HG03558 (cell line): ENCODE measurements around the gene SH2B2.
"Not testable (repeated sequence)": the region's sequence is repeated elsewhere in the genome, so short reads cannot be mapped to it uniquely, and the experiment has no call there.

ENCODE experiments used
- ATAC-seq: cut with Tn5 transposase; IDR thresholded peaks from one replicate; pipeline ENCODE4 v1.9.1; 2021; ENCODE audit warnings: moderate number of reproducible peaks; ENCODE audit not compliant: unreplicated experiment; ENCODE audit errors: extremely low read depth

SH2B2 gene

GRCh38 chr7:102284891-102285539 is 1.7 kb upstream of the SH2B2 start:
- ATAC-seq = no peak

DNA sequence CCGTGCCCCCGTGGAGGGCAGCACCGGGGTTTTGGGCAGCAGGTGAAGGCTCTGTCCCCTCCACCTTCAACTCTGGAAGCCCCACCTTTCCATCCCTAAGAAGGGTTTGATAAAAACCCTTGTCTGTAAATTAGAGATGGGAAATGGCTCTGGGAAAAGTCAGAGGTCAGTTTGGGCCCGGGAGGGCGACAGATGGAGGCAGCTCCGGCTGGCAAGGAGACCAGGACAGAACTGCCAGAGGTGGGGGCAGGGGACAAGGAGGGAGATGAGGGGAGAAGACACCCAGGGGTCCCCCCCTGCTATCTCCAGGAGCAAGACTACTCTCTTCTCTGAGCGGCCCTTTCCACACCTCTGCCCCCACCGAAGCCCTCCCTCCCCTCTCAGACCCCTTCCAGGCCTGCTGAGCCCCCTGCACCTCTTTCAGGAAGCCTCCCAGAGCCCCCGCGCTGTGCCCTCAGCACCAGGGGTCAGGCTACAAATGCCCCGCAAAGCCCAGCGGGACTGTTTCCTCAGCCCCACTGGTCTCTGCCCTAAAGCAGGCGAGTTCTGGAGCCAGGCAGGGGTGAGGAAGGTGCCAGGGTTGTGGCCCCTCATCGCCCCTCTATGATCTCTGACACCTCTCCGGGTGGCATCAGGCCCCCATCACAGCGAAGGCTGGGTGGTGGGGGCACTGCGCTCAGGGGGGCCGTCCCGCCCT is 980 bp upstream of the SH2B2 start:
- ATAC-seq = no peak

GRCh38 chr7:102287111-102287980 is 678 bp downstream of the SH2B2 start:
- no peak for ATAC-seq

DNA sequence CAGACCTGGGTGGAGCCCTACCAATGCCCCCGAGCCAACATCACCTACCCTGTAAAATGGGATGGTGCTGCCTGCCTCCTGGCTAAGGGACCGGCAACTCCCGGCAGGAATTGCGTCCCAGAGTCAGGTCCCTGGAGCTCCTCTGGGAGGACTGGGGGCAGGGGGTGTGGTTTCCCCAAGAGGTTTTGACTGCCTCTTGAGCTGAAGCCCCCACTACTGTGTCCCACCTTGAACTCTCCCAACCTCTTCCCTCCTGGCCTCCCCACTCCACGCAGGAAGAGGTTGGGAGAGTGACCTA is 1.3 kb downstream of the SH2B2 start:
- ATAC-seq = no peak

DNA sequence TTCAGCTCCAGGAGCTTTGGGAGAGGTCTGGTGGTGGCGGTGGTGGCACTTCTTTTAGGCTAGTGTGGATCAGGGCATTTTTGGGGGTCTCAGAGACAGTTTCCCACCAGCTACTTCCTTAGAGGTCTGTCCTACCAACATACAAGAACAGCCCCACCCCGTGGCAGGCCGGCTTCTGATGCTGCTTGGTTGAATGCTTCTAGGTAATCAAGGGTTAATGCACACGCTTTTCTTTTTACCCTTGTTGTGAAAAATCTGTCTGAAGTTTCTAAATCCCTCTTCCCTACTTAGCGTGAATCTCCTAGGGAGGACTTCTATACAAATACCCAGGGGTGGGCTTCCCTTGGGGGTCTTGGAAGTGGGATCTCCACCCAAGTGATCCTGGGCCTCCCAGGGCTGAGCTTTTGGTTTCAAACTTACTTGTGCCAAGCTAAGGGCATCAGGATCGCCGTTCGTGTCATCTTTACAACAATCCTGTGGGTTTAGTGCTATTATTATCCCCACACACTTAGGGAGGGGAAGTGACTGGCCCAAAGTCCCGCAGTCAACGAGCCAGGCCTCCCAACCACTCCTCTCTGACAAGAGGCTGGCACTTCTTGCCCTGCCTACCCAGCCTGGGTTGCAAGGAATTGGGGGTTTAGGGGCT is 1.7 kb downstream of the SH2B2 start:
- no peak for ATAC-seq

DNA sequence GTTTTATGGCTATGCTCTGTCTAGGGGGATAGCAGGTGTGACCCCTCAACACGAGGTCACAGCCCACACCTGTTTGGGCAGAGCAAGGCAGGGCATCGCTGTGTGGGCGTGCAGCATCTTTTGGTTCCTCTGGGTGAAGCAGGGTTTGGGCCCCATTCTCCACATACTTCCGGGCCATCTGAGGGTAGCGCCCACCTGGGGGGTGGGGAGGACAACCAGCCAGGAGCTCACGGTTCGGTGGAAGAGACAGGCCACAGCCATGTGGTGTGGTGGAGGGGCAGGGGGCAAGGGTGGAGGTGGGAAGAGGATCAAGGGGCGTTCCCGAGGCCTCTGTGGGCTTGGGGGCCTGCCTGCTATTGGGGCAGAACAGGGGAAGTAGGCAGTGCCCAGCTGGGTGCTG is 2.4 kb downstream of the SH2B2 start:
- ATAC-seq = no peak

DNA sequence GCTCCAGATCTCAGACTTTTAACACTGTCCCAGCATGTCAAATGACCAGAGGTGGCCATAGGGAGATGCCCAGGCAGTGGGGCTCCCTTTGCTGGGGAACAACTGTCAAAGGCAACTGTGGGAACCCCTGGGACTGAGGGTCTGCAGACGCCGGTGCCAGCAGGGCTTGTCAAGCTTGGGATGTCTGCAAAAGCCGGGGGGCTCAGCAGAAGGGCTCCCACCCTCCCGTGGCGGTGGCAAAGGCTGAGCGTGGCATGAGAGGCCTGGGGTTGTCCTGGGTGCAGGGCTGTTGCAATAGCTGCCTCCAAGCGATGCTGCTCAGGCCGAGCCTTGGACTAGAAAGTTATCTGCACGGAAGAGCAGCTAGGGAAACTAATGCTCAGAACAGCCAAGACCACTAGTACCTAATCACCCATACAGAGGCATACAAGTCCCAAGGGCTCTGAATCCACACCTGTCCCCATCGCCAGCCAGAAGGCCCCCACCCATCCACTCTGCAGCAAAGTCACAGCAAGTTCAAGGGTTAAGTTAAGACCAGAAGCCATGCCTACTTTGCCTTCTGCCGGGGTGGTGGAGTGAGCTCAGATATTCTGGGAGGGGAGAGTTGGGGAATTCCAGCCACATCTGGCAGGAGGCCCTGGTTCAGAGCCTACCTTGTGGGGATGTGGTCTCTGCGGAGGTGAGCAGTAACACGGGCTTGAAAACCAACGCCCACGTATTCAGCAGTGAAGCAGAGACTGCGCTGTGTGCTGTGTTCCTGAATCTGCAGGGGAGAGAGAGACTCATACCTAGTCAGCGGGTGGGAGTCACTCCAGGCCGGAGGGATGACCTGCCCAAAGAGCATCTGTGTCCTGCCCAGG is 4.6 kb downstream of the SH2B2 start:
- ATAC-seq = no peak

DNA sequence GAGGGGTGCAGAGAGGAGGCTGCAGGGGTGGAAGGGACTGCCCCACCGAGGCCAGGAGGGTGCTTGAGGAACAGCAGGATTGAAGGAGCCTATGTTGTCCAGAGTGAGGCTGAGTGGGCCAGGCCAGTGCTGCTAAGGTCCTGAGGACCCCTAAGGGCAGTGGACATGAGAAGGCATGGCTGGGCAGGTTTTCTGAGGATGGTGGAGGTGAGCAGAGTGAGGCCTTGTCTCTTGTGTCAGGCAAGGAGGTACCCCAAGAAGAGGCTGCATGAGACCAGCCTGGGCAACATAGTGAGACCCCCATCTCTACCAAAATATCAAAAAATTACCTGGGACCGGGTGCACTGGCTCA is 5.2 kb downstream of the SH2B2 start:
- ATAC-seq = no peak

- ATAC-seq = no peak
These were observed 6.4 kb downstream of the SH2B2 start for GRCh38 chr7:102292813-102293798.

GRCh38 chr7:102294589-102294988 is 7.9 kb downstream of the SH2B2 start:
- ATAC-seq = no peak

DNA sequence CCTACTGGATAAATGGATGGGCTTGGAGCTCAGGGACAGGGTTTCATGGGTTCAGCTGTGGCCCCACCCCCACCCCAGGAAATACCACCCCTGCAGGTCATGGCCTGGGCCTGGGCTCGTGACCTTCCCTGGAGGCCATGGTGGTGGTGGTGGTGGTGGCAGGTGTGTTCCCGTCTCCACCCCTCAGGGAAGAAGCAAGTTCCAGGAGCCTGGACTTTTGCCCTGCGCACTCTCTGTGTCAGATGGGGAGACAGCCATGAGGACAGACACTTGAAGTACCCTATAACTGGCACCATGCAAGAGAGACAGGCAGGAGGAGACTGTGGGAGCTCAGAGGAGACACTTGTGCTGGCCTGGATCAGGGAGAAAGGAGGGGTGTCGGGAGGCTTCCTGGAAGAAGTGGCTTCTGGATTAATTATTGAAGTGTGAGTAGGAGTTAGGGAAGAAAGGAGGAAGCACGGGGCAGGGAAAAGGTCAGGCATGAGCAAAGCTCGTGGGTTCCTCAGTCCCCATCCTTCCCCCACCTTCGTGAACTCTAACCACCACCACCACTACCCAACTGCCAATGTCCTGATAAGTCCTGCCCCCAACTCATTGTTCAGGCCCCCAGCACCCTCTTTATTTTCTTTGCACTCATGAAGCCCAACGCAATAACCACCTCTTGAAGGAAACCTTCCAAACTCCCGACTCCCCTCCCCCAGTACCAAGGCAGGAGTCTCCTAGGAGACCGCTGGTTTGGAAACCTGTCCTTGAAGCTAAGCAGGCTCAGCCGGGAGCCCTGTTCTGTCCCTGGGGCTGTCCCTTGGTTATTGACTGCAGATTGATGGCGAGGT is 8.9 kb downstream of the SH2B2 start:
- no peak for ATAC-seq

DNA sequence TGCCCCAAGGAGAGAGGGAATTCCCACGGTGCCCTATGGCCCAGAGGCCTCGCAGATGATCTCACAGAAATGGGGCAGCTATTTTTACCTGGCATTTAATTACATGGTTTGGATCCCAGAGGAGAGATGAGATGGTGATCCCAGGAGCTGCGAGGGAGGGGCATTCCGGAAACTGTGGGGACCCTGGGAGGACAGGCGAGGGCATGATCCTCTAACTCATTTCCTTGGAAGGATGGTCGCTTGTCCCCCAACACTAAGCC is 9.4 kb downstream of the SH2B2 start:
- no peak for ATAC-seq

DNA sequence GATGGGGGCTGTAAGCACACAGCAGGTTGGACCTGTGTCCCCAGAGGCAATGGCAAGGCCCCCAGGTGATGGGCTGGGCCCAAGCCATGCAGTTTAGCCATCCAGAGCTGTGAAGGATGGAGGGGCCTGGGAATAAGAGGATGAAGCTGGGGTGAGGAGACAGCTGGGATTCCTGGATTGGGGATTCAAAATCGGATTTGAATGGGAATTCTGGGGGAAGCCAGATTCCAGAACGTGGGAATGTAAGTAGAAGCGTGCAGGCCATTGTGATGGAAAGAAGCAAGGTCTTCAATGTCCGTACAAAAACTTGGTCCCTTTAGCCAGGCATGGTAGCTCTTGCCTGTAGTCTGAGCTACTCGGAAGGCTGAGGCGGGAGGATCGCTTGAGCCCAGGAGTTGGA is 9.8 kb downstream of the SH2B2 start:
- no peak for ATAC-seq

DNA sequence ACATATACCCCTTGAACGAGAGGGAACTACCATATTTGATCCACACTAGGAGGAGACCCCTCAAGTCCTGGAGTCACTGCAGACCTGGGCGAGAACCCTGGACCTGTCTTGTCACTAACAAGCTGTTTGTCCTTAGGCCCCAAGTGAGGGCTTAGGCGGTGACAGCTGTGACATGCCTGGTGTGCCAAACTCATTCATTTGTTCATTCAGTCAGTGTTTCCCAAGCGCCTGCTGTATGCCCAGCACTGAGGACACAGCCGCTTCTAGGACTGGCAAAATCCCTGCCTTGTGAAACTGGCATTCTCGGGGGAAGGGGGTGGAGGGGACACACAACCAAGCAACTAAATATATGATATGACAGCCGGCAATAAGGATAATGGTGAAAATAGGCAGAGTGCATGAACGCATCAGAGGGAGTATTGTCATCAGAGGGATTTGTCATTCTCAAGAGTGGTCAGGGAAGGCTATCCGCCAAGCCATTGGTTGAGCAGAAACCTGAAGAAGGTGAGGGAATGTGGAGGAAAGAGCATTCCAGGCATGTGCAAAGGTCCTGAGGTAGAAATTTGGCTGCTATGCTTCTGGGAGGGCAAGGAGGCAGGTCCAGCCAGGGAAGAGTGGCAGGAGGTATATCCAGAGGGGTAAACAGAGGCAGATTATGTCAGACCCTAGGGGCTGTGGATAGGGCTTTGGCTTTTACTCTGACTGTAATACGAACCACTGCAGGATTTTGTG is 11.0 kb downstream of the SH2B2 start:
- no peak for ATAC-seq

DNA sequence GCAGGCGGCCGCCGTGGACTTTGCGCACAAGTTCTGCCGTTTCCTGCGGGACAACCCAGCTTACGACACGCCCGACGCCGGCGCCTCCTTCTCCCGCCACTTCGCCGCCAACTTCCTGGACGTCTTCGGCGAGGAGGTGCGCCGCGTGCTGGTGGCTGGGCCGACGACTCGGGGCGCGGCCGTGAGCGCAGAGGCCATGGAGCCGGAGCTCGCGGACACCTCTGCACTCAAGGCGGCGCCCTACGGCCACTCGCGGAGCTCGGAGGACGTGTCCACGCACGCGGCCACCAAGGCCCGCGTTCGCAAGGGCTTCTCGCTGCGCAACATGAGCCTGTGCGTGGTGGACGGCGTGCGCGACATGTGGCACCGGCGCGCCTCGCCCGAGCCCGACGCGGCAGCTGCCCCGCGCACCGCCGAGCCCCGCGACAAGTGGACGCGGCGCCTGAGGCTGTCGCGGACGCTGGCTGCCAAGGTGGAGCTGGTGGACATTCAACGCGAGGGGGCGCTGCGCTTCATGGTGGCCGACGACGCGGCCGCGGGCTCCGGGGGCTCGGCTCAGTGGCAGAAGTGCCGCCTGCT is 14.1 kb downstream of the SH2B2 start:
- ATAC-seq = no peak

DNA sequence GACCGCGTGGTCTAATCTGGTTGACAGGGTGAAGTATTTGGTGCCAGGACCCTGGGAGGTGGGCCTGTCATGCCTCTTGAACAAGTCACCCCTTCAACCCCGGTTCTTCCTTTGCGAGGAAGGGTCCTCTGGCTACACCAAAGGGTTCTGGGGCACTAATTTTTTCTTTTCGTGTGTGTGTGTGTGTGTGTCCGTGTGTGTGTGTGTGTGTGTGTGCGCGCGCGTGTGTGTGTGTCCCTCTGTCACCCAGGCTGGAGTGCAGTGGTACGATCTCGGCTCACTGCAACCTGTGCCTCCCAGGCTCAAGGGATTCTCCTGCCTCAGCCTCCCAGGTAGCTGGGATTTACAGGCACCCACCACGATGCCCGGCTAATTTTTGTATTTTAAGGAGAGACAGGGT is 14.7 kb downstream of the SH2B2 start:
- ATAC-seq = not testable (repeated sequence)

- ATAC-seq = no peak
These were observed 15.4 kb downstream of the SH2B2 start for GRCh38 chr7:102302025-102302424.
